Lung (tissue), 13 donors: ENCODE results near the gene LCN10. TPM values are rescaled to one million over a fixed set of nuclear protein-coding genes. Genes with fewer than 3 reads are reported as not detected.

ENCODE experiments used
- ATAC-seq: fragments of 200-7000 bp; cut with Tn5 transposase; one replicate; pipeline ENCODE4 v1.9.1; 2020; ENCODE audit warnings: moderate number of reproducible peaks; ENCODE audit not compliant: insufficient read depth, low FRiP score
- DNase-seq, 3 donors: peaks; one replicate each; pipeline ENCODE4 v3.0.0-alpha.2; 2013 to 2017
- H3K27ac ChIP-seq, 2 donors: one replicate each; pipeline ENCODE4 v1.5.1; 2013; ENCODE audit warnings: mild to moderate bottlenecking in 2 of 2, moderate library complexity in 2 of 2, control low read depth in 1 of 2, inconsistent platforms in 1 of 2, low read depth in 1 of 2, low read length in 1 of 2
- H3K27me3 ChIP-seq, 3 donors: one replicate each; pipeline ENCODE4 v1.5.1; 2013; ENCODE audit warnings: low read length in 2 of 3; ENCODE audit not compliant: control insufficient read depth in 3 of 3, insufficient read depth in 3 of 3
- H3K36me3 ChIP-seq, 4 donors: one replicate each; pipeline ENCODE4 v1.5.1; 2013; ENCODE audit warnings: low read length in 4 of 4, mild to moderate bottlenecking in 1 of 4, moderate library complexity in 1 of 4; ENCODE audit not compliant: control insufficient read depth in 4 of 4, insufficient read depth in 4 of 4
- H3K4me1 ChIP-seq, 5 donors: one replicate each; pipeline ENCODE4 v1.5.1; 2013; ENCODE audit warnings: low read length in 5 of 5, mild to moderate bottlenecking in 2 of 5, moderate library complexity in 1 of 5; ENCODE audit not compliant: control insufficient read depth in 5 of 5, insufficient read depth in 5 of 5
- H3K4me3 ChIP-seq: one replicate; pipeline ENCODE4 v1.5.1; 2013; ENCODE audit warnings: mild to moderate bottlenecking, control low read depth, moderate library complexity
- H3K9ac ChIP-seq, 2 donors: one replicate each; pipeline ENCODE4 v1.5.1; 2013; ENCODE audit warnings: low read length in 2 of 2, control low read depth in 1 of 2; ENCODE audit not compliant: insufficient read depth in 1 of 2
- H3K9me3 ChIP-seq, 4 donors: one replicate each; pipeline ENCODE4 v1.5.1; 2013; ENCODE audit warnings: low read length in 3 of 4, mild to moderate bottlenecking in 1 of 4, moderate library complexity in 1 of 4; ENCODE audit not compliant: control insufficient read depth in 4 of 4, insufficient read depth in 3 of 4
- WGBS, 2 donors: extraction: QIAGEN DNeasy Blood & Tissue Kit; methylation state at CpG; one replicate each; pipeline ENCODE4 v1.1.7; 2013; 5-methylcytosine and 5-hydroxymethylcytosine counted together
- polyA plus RNA-seq, 2 donors: library from polyadenylated mRNA; stranded (reverse); fragments of 200-250 nt; gene quantifications; one replicate each; pipeline ENCODE4 v1.2.1, GENCODE V29; 2013
- small RNA-seq: library from RNA; depleted of rRNA; stranded (forward); fragments of <200 nt; gene quantifications from one replicate; pipeline ENCODE3, GENCODE V24; 2014; ENCODE audit warnings: low replicate concordance
- total RNA-seq, 2 donors: library from RNA; depleted of rRNA in 1 of 2; stranded (reverse); fragments of >200 nt in 1 of 2; gene quantifications; one replicate each; pipeline ENCODE4 v1.2.1, GENCODE V29; 2014 to 2021
- TF ChIP-seq, protein P1 (sequence below): IDR thresholded peaks from 2 replicates; pipeline ENCODE4 v1.5.1; 2012; ENCODE audit warnings: mild to moderate bottlenecking; ENCODE audit errors: control extremely low read depth, extremely low read depth
- donor health status: control.
- donor health status: control.
- donor health status: Bipolar disorder and iron deficiency.
- donor health status: healthy.
- donor health status: DM: yes; HTN: yes; CAD: no.

The LCN10 gene
- total and polyA plus RNA-seq, 4 donors: 0.72 to 6.4 (median 4.7) TPM; not detected in 1

DNA sequence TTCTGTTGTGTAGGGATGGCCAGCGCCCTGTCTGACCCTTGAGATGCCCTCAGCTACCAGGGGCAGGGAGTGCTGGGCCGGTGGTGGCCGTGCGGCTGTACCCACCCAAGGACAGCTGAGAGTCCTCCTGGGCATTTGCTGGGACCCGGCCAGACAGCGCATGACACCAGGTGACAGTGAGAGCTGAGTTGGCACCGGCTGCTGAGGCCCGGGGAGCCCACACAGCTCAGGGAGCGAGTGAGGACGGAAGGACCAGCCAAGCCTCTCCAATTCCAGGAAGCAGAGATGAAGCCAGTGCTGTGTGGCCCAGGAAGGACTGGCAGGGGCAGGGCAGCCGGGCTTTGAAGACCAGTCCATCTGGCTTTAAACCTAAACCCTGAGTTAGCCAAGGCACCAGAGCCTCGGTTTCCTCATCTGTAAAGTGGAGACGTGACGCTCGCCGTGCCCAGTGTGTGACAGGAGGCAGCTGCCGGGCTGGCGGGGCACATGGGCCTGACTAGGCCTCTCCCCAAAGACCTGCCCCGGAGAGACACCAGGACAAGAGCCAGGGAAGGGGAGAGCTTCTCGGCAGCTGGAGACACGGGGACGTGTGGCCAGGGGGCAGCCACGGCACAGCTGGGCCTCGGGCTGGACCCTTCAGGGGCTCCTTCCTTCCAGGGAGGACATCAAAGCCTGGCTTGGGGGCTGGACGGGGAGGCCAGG is 52.5 kb downstream of the LCN10 start:
- Histone ChIP-seq H3K9me3 (no peaks in the 10 kb centered on the region), H3K4me3 (no peak overlapping the region), H3K27ac (peak overlapping the region; percentile 38 to 81), H3K4me1 (peaks cover 3 to 29% (median 21%) of the 10 kb centered on the region in 5 donors), H3K9ac (no peak overlapping the region), H3K36me3 (no peaks in the 10 kb centered on the region), H3K27me3 (no peaks in the 10 kb centered on the region)
- TF ChIP-seq, protein P1, sequence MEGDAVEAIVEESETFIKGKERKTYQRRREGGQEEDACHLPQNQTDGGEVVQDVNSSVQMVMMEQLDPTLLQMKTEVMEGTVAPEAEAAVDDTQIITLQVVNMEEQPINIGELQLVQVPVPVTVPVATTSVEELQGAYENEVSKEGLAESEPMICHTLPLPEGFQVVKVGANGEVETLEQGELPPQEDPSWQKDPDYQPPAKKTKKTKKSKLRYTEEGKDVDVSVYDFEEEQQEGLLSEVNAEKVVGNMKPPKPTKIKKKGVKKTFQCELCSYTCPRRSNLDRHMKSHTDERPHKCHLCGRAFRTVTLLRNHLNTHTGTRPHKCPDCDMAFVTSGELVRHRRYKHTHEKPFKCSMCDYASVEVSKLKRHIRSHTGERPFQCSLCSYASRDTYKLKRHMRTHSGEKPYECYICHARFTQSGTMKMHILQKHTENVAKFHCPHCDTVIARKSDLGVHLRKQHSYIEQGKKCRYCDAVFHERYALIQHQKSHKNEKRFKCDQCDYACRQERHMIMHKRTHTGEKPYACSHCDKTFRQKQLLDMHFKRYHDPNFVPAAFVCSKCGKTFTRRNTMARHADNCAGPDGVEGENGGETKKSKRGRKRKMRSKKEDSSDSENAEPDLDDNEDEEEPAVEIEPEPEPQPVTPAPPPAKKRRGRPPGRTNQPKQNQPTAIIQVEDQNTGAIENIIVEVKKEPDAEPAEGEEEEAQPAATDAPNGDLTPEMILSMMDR: no peak
- 74 to 92% methylated on average over 25 of the region's 25 CpGs for WGBS, 2 donors
- ATAC-seq (no peak), DNase-seq (no peak)

DNA sequence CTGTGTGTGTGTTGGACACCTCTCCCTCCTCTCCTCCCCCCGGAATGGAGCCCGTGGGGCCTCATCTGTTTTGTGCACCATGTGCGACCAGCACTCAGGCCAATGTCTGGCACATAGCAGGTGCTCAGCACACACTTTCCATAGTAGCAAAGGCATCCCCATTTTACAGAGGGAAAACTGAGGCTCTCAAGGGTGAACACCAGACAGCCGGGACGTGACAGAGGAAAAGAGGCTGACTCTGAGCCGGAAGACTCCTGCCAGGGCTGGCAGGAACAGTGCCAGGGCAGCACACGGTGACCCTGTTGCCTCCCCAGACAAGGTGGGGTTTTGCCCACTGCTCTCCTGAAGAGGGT is 53.7 kb downstream of the LCN10 start:
- H3K27ac ChIP-seq: peak overlapping the region in 1 of 2 donors; percentile 50
- no peaks in the 10 kb centered on the region for H3K9me3 ChIP-seq
- peaks cover 3 to 32% (median 24%) of the 10 kb centered on the region in 5 donors for H3K4me1 ChIP-seq
- ATAC-seq: no peak
- no peak overlapping the region for H3K4me3 ChIP-seq
- TF ChIP-seq, protein P1: no peak
- no peak overlapping the region for H3K9ac ChIP-seq
- no peak for DNase-seq
- H3K27me3 ChIP-seq: no peaks in the 10 kb centered on the region
- WGBS, 2 donors: 62 to 76% methylated on average over 7 of the region's 7 CpGs
- H3K36me3 ChIP-seq: peaks cover 0 to under 1% (median 0%) of the 10 kb centered on the region in 4 donors

DNA sequence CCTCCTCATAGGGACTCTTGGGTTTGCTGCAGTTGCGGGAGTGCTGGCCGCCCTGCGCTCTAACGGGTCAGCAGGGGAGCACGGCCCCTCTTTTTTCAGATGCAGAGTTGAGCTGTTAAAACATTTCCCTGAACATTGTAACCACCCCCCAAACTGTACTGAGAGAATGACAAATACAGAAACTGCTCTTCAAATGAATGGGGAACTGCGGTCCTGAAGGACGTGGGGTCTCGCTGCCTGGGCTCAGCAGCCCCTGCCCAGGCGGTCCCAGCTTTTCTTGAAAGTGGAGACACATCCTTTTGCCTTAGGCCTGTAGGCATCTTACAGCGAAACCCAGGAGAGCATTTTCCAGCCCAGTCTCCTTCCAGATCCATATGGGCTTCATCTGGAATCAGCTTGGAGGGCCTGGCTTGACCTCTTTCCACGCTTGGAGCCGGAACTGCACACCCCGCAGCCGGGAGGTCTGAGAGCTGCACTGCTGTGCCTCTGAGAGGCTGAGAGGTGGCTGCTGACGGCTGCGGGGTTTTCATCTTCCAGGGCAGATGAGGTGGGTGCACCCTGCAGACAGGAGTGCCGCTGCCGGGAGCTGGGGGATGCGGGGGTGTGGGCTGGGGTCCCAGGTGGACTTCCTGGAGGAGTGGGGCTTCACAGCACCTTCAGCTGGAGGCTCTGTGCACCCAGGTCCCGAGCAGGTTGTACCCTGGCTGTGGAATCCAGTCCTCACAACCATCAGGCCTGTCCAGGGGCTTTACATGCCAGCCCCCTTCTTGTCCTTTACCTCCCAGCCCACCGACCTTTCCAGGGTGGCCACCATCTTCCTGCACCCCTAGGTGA is 54.2 kb downstream of the LCN10 start:
- Histone ChIP-seq H3K36me3 (peaks cover 0 to 2% (median 0%) of the 10 kb centered on the region in 4 donors), H3K27me3 (no peaks in the 10 kb centered on the region), H3K4me3 (no peak overlapping the region), H3K27ac (peak overlapping the region; percentile 43 to 71), H3K4me1 (peaks cover 3 to 32% (median 24%) of the 10 kb centered on the region in 5 donors), H3K9me3 (no peaks in the 10 kb centered on the region), H3K9ac (no peak overlapping the region)
- 65 to 70% methylated on average over 21 of the region's 21 CpGs for WGBS, 2 donors
- ATAC-seq: no peak
- peak; percentile 85 to 93 (median 89) for DNase-seq
- TF ChIP-seq, protein P1: no peak

Small RNA genes within 50 kb of the gene (small RNA-seq; reads per million reads assigned to genes)
- gene ATP6V1G1P3 (not detected), gene MIR6722 (not detected)

Other genes with a start within 250 kb of the LCN10 start
- gene NOTCH1, start 196.9 kb downstream of the LCN10 start, total RNA-seq: 100 to 1,000 TPM in 1 of 2 donors, 10 to 100 TPM in 1; 64.3 to 101 TPM
- 10 to 100 TPM; 23.9 to 24.7 TPM for gene NOTCH1, start 196.9 kb downstream of the LCN10 start, polyA plus RNA-seq
- gene EGFL7, start 80.0 kb downstream of the LCN10 start, total RNA-seq: 100 to 1,000 TPM; 128 to 177 TPM
- 100 to 1,000 TPM; 275 to 379 TPM for gene EGFL7, start 80.0 kb downstream of the LCN10 start, polyA plus RNA-seq
- gene AGPAT2, start 55.5 kb downstream of the LCN10 start, total RNA-seq: 100 to 1,000 TPM in 1 of 2 donors, 10 to 100 TPM in 1; 81.7 to 184 TPM
- gene AGPAT2, start 55.5 kb downstream of the LCN10 start, polyA plus RNA-seq: 100 to 1,000 TPM; 169 to 277 TPM
- 10 to 100 TPM; 14.5 to 26.7 TPM for gene DIPK1B, start 30.4 kb downstream of the LCN10 start, total RNA-seq
- gene DIPK1B, start 30.4 kb downstream of the LCN10 start, polyA plus RNA-seq: 10 to 100 TPM; 12.5 to 13.3 TPM
- gene LCN6, start 5.6 kb upstream of the LCN10 start, total RNA-seq: 1 to 10 TPM in 1 of 2 donors, not detected in 1; 8.6 TPM
- 10 to 100 TPM in 1 of 2 donors, 1 to 10 TPM in 1; 1.4 to 12.3 TPM for gene LCN6, start 5.6 kb upstream of the LCN10 start, polyA plus RNA-seq
- under 1 TPM in 1 of 2 donors, not detected in 1; 0.11 TPM for gene LCN8, start 15.3 kb upstream of the LCN10 start, total RNA-seq
- gene LCN8, start 15.3 kb upstream of the LCN10 start, polyA plus RNA-seq: not detected
- gene LCN15, start 21.6 kb upstream of the LCN10 start, total RNA-seq: not detected
- gene LCN15, start 21.6 kb upstream of the LCN10 start, polyA plus RNA-seq: under 1 TPM in 1 of 2 donors, not detected in 1; 0.16 TPM
- 10 to 100 TPM; 56.5 to 94.1 TPM for gene TMEM141, start 48.4 kb upstream of the LCN10 start, total RNA-seq
- 100 to 1,000 TPM; 132 to 177 TPM for gene TMEM141, start 48.4 kb upstream of the LCN10 start, polyA plus RNA-seq
- 1 to 10 TPM; 1.6 to 4.6 TPM for gene CCDC183, start 53.4 kb upstream of the LCN10 start, total RNA-seq
- 1 to 10 TPM in 1 of 2 donors, under 1 TPM in 1; 0.38 to 2.8 TPM for gene CCDC183, start 53.4 kb upstream of the LCN10 start, polyA plus RNA-seq
- 10 to 100 TPM; 36.4 to 87.8 TPM for gene RABL6, start 65.0 kb upstream of the LCN10 start, total RNA-seq
- 10 to 100 TPM; 53.7 to 70.8 TPM for gene RABL6, start 65.0 kb upstream of the LCN10 start, polyA plus RNA-seq
- gene AJM1, start 99.5 kb upstream of the LCN10 start, total RNA-seq: 1 to 10 TPM; 1.6 to 4.3 TPM
- gene AJM1, start 99.5 kb upstream of the LCN10 start, polyA plus RNA-seq: 1 to 10 TPM; 1.1 to 1.3 TPM
- gene PHPT1, start 106.5 kb upstream of the LCN10 start, total RNA-seq: 100 to 1,000 TPM in 1 of 2 donors, 10 to 100 TPM in 1; 75.0 to 124 TPM
- gene PHPT1, start 106.5 kb upstream of the LCN10 start, polyA plus RNA-seq: 100 to 1,000 TPM; 110 to 195 TPM
- 10 to 100 TPM in 1 of 2 donors, 1 to 10 TPM in 1; 5.6 to 13.2 TPM for gene MAMDC4, start 109.4 kb upstream of the LCN10 start, total RNA-seq
- gene MAMDC4, start 109.4 kb upstream of the LCN10 start, polyA plus RNA-seq: 1 to 10 TPM; 7.0 to 7.3 TPM
- gene EDF1, start 123.4 kb upstream of the LCN10 start, total RNA-seq: 100 to 1,000 TPM; 283 to 298 TPM
- gene EDF1, start 123.4 kb upstream of the LCN10 start, polyA plus RNA-seq: 100 to 1,000 TPM; 308 to 670 TPM
- gene TRAF2, start 143.6 kb upstream of the LCN10 start, total RNA-seq: 10 to 100 TPM; 17.2 to 19.1 TPM
- 10 to 100 TPM; 11.3 to 13.2 TPM for gene TRAF2, start 143.6 kb upstream of the LCN10 start, polyA plus RNA-seq
- 100 to 1,000 TPM in 1 of 2 donors, 10 to 100 TPM in 1; 56.6 to 118 TPM for gene FBXW5, start 201.8 kb upstream of the LCN10 start, total RNA-seq
- 100 to 1,000 TPM in 1 of 2 donors, 10 to 100 TPM in 1; 89.1 to 109 TPM for gene FBXW5, start 201.8 kb upstream of the LCN10 start, polyA plus RNA-seq
- gene C8G, start 202.3 kb upstream of the LCN10 start, total RNA-seq: 1 to 10 TPM in 1 of 2 donors, not detected in 1; 2.1 TPM
- 1 to 10 TPM in 1 of 2 donors, under 1 TPM in 1; 0.90 to 1.4 TPM for gene C8G, start 202.3 kb upstream of the LCN10 start, polyA plus RNA-seq
- gene LCN12, start 209.3 kb upstream of the LCN10 start, total RNA-seq: 1 to 10 TPM; 4.1 to 6.3 TPM
- 1 to 10 TPM in 1 of 2 donors, under 1 TPM in 1; 0.35 to 2.4 TPM for gene LCN12, start 209.3 kb upstream of the LCN10 start, polyA plus RNA-seq
- gene PTGDS, start 234.6 kb upstream of the LCN10 start, total RNA-seq: 100 to 1,000 TPM in 1 of 2 donors, 10 to 100 TPM in 1; 29.5 to 159 TPM
- gene PTGDS, start 234.6 kb upstream of the LCN10 start, polyA plus RNA-seq: 100 to 1,000 TPM in 1 of 2 donors, 10 to 100 TPM in 1; 19.4 to 158 TPM
- 1 to 10 TPM in 1 of 2 donors, under 1 TPM in 1; 0.28 to 2.5 TPM for gene LCNL1, start 240.1 kb upstream of the LCN10 start, total RNA-seq
- gene LCNL1, start 240.1 kb upstream of the LCN10 start, polyA plus RNA-seq: 1 to 10 TPM in 1 of 2 donors, under 1 TPM in 1; 0.15 to 2.7 TPM
- 10 to 100 TPM; 16.6 to 58.1 TPM for gene PAXX, start 249.5 kb upstream of the LCN10 start, total RNA-seq
- gene PAXX, start 249.5 kb upstream of the LCN10 start, polyA plus RNA-seq: 100 to 1,000 TPM in 1 of 2 donors, 10 to 100 TPM in 1; 60.7 to 172 TPM